GM12865 (cell line): ENCODE measurements around the gene ACTL6A.

Experiments used
- DNase-seq: peaks from one replicate; pipeline ENCODE4 v3.0.0; 2010; ENCODE audit warnings: low read depth
- H3K4me3 ChIP-seq: 2 replicates; pipeline ENCODE4 v1.5.1; 2011; ENCODE audit warnings: mild to moderate bottlenecking, low read depth, low read length, control low read depth
- TF ChIP-seq, protein P1 (sequence below): IDR thresholded peaks from 2 replicates; pipeline ENCODE4 v1.5.1; 2011; ENCODE audit warnings: low read length, control low read depth, low read depth, inconsistent platforms; ENCODE audit not compliant: insufficient read depth; ENCODE audit errors: missing control alignments

The ACTL6A gene

DNA sequence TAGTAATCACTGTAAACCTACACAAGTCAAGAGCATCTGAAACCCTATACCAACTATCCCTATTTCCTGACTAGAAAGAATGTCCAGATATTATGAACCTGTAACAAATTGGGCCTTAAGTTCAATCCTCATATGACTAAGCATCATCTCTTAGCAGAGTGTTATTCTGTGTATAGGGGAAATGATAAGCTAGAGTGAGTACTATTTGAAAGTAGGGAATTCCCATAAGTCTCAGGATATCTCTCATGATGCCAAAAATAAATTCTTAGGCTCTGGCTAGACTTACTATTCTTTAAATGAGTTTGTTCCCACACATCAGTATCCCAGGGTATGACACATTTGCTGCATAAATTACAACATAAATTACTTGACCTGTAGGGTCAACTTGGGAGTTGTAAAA is 26.4 kb downstream of the ACTL6A start:
- peak; percentile 17 for DNase-seq
- no peak overlapping the region for H3K4me3 ChIP-seq
- TF ChIP-seq, protein P1, sequence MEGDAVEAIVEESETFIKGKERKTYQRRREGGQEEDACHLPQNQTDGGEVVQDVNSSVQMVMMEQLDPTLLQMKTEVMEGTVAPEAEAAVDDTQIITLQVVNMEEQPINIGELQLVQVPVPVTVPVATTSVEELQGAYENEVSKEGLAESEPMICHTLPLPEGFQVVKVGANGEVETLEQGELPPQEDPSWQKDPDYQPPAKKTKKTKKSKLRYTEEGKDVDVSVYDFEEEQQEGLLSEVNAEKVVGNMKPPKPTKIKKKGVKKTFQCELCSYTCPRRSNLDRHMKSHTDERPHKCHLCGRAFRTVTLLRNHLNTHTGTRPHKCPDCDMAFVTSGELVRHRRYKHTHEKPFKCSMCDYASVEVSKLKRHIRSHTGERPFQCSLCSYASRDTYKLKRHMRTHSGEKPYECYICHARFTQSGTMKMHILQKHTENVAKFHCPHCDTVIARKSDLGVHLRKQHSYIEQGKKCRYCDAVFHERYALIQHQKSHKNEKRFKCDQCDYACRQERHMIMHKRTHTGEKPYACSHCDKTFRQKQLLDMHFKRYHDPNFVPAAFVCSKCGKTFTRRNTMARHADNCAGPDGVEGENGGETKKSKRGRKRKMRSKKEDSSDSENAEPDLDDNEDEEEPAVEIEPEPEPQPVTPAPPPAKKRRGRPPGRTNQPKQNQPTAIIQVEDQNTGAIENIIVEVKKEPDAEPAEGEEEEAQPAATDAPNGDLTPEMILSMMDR: no peak

DNA sequence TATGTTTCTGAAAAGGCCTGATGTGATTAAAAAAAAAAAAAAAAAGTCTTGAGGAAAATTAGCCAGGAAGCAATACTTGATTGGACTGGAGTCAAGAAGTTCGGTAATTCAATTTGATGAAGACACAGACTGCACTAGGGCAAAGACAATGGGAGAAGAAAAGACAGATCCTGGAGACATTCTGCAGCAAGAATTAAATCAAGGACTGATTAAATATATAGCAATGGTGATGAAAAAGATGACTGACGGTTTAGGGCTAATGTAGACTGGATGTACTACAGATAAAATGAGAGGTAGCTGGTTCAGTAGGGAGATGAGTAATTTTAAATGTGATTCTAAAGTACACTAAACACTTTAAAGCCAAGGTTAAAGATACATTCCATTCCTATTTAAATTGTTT is 27.9 kb downstream of the ACTL6A start:
- no peak overlapping the region for H3K4me3 ChIP-seq
- no peak for DNase-seq
- TF ChIP-seq, protein P1: no peak

DNA sequence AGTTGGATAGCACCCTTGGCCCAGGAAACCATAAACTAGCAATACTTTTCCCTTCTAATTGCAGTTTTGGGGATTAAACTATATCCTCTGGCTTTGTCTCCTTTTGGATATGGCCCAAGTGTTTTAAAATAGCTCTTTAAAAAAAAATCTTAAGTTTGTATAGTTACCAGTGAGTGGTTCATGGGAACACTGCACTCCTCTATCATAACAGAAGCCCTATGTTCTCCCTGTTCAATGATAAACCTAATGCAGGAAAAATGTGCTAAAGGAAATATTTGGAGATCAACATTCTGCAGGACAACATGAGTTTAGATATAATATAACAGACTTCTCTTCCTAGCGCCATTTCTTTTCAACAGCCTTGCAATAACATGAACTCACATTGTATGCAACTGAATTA is 28.6 kb downstream of the ACTL6A start:
- TF ChIP-seq, protein P1: no peak
- no peak overlapping the region for H3K4me3 ChIP-seq
- no peak for DNase-seq

DNA sequence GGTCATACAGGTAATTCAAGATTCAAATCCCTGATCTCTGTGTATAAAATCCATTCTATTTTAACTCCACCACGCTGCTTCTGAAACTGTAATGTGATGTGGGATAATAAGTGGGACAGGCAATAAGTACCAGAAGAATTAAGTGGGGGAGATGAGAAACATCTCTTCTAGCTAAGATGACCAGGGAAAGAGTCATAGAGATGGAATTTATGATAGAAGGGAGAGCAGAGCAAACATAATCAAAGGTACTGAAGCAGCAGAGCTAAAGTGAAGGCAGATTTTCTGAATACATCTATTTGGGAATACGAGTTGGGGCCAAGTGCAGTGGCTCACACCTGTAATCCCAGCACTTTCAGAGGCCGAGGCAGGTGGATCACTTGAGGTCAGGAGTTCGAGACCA is 36.8 kb downstream of the ACTL6A start:
- no peak for DNase-seq
- no peak overlapping the region for H3K4me3 ChIP-seq
- TF ChIP-seq, protein P1: no peak

DNA sequence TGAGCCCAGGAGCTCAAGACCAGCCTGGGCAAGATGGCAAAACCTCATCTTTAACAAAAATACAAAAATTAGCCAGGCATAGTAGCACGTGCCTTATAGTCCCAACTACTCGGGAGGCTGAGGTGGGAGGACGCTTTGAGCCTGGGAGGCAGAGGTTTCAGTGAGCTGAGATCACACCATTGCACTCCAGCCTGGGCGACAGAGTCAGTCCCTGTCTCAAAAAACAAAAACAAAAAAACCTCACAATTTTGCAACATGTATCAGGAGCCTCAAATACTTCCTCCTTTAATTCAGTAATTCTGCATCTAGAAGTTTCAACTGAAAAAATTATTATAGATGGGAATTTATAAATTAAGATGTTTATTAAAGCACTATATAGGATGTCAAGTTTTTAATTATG is 40.6 kb downstream of the ACTL6A start:
- H3K4me3 ChIP-seq: peak overlapping the region; percentile 73
- TF ChIP-seq, protein P1: no peak
- no peak for DNase-seq

DNA sequence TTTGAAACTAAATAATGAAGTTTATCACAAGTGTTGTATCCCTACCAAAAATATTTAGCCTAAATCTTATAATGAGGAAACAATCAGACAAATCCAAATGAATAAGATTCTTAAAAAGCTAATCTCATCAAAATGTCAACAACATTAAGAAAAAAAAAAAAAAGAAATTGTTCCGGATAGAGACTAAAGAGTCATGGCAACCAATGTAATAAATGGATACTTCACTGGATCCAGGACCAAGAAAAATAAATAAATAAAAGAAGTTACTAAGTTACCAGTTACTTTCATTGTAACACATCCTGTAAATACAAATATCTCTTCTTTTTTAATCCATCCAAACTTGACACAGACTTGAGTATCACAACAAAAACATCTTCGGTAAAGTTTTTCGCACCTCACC is 41.1 kb downstream of the ACTL6A start:
- TF ChIP-seq, protein P1: no peak
- peak overlapping the region; percentile 73 for H3K4me3 ChIP-seq
- DNase-seq: no peak

DNA sequence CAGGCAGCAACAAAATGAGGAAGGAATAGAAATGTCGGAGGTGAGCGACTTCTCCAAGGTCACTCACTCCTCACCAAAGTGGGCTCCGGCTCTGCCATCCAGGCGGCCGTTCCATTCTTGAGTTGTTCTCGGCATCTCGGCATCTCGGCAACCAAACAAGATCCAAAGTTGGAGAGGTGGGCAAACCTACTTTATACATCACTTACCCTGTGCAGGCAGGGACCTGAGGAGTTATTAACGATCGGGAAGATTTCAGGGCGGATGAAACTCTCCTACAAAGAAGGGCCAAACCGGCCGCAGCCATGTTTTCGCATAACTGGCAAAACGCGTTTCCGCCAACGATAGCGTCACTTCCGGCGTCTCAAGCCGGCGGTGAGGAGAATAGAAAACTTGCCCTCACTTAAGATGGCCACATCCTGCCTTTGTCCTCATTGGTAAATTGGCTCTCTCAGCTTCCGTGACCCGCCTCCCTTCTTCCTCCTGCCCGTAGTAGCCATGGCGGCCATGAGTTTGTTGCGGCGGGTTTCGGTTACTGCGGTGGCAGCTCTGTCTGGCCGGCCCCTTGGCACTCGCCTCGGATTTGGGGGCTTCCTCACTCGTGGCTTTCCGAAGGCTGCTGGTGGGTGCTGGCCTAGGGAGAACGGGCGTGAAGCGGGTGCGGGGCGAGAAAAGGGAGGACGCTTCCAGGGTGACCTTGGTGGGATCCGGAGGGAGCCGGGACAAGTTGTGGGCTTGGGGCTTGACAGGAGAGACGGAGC is 41.8 kb downstream of the ACTL6A start, which contains the start of the genes MRPL47 and NDUFB5:
Gene MRPL47, minus strand, starts transcription at position 318 of the 758 bp plus-strand sequence. Its CDS starts 14 bp downstream, at position 304.
Gene NDUFB5, plus strand, starts transcription at position 474 of the 758 bp plus-strand sequence. Its CDS starts 22 bp downstream, at position 496.
- TF ChIP-seq, protein P1: no peak
- peak within 1 kb of the TSS; percentile 73 for H3K4me3 ChIP-seq
- DNase-seq: peak; percentile 96
